Stimulated activated naive CD4-positive, alpha-beta T cell treated with Interleukin-2 at 50 U/mL for 16 hours (primary cell): ENCODE measurements around the gene RPRM.
"Not testable (repeated sequence)": the region's sequence is repeated elsewhere in the genome, so short reads cannot be mapped to it uniquely, and the experiment has no call there.

ENCODE experiments used
- DNase-seq: peaks from one replicate; lab custom pipeline; 2025; lab: John Stamatoyannopoulos, UW

Gene RPRM

GRCh38 chr2:153478289-153479261 is at the start of gene RPRM:
RPRM (minus strand) TSS chr2:153478762; CDS start chr2:153478565, 197 bp downstream.
- DNase-seq: peak; percentile 57

GRCh38 chr2:153519257-153519875 is 40.8 kb upstream of the RPRM start:
- peak; percentile 26 for DNase-seq

GRCh38 chr2:153512331-153512730 is 33.8 kb upstream of the RPRM start:
- DNase-seq: no peak

DNA sequence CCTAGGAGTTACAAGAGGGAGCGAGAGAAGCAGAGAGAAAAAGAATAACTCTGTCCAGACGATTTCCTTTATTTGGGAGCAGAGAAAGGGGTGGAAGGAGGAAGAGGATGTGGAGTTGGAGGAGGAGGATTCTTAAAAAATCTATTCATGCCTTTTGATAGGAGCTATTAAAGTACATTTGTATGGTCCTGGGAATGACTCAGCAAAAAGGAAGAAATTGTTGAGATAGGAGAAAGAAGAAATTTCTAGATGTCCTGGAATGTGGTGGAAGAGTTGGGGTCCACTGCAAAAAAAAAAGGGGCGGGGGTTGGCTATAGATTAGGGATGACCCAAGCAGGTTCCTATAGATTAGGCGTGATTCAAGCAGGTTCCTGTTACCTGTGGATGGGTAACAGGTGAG is 32.4 kb upstream of the RPRM start:
- no peak for DNase-seq

DNA sequence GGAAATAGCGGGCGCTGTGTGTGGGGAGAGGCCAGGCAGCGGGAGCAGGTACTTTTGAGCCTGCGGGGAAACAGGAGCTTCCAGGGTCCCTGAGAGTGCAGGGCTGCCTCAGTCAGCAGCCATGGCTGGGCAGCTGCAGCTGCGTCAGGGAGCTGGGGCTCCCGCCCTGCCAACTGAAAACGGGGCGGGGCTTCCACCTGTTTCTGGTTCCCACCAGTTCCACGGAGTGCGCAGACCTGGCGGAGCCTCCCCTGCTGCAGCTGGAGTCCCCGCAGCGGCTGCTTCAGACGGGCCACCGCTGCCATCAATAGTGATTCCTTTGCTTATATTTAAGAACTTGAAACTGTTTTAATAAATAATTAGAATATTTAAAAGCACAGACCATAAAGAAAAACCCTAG is 30.6 kb upstream of the RPRM start:
- DNase-seq: no peak

GRCh38 chr2:153506499-153506898 is 27.9 kb upstream of the RPRM start:
- not testable (repeated sequence) for DNase-seq

GRCh38 chr2:153499439-153499838 is 20.9 kb upstream of the RPRM start:
- DNase-seq: no peak

- no peak for DNase-seq
These were observed 19.5 kb upstream of the RPRM start for GRCh38 chr2:153497938-153498629.

GRCh38 chr2:153495725-153496124 is 17.2 kb upstream of the RPRM start:
- no peak for DNase-seq

DNA sequence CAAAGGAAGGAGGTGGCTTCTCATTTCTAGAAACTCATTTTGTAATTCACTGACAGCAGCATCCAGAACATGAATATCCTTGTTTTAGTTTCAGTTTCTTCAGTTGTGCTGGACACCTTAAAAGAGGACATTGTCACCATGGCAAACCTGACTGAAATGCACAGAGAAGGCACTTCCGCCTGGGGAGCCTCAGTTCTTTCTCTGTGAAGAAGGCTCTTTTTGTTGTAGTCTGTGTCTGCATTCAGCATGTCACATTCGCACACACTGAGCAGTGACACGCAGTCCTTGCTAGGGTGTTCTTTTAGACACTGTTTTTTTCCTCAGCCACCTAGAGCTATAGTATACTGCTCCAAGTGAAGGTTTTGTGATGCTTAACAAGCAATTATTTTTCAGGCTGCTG is 9.5 kb upstream of the RPRM start:
- no peak for DNase-seq

DNA sequence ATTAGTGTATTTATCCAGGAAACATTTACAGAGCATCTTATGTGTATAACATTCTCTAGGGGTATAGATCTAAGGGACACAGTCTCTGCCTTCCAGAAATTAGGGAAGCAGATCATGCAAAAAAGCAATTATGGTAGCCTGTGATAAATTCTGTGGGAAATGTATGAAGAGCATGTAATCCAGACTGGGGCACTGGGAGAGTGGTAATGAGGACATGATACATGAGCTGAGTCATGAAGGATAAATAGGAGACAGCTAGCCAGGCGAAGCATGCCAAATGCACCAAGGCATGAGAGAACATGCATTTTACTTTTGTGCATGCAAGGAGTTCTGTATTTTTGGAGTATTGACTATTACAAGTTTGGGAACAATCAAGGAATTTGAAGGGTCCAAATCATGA is 8.9 kb upstream of the RPRM start:
- DNase-seq: no peak

DNA sequence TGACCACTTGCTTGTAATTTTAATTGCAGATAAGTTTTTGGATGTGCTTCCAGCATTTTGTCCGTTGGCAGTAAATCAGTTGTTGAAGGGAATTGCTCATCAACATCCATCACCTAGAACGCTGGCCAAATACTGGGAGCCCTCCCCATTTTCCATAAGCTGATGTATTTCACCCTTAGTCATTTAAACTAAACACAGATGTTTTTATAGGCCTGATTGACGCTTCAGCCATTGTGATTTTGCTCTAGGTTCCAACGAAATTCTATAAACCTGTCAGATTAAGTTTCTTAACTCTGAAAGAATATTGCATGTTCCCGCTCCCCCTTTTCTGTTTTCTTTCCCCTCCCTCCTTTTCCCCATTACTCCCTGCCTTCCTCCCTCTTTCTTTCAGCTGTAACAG is 1.0 kb upstream of the RPRM start:
- no peak for DNase-seq

DNA sequence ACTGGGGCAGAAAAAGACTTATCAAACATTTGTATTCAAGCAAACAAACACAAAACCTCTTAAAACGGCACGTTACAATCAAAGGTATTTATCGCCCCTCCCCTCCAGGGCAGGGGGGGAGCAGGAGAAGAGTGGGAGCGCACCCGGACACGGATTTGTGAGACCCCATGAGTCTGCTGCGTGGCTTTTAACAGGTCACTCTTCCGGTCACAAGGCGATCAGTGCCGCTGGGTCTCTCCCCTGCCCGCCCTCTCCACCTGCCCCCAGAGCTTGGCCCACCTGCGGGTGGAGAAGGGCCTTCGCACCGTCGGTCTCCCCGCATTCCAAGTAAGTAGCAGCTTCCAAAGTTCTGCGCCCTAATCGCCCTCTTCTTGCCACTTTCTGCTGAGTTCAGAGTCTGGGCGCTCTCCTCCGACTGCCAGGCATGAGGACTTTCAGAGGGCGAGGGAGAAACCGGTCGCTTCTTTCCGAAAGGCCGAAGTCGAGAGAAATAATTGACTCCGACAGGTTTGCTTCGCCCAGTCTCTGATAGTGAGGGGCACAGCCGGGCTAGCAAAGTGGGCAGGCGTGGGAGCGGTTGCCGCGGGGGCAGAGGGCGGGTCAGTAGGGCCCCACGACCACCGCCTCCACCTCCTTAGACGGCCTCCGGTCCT is 800 bp downstream of the RPRM start:
- no peak for DNase-seq

GRCh38 chr2:153476816-153477635 is 1.5 kb downstream of the RPRM start:
- DNase-seq: no peak

- DNase-seq: no peak
These were observed 2.1 kb downstream of the RPRM start for GRCh38 chr2:153476491-153476815.

GRCh38 chr2:153474876-153475435 is 3.6 kb downstream of the RPRM start:
- DNase-seq: no peak

GRCh38 chr2:153474407-153474806 is 4.2 kb downstream of the RPRM start:
- no peak for DNase-seq

DNA sequence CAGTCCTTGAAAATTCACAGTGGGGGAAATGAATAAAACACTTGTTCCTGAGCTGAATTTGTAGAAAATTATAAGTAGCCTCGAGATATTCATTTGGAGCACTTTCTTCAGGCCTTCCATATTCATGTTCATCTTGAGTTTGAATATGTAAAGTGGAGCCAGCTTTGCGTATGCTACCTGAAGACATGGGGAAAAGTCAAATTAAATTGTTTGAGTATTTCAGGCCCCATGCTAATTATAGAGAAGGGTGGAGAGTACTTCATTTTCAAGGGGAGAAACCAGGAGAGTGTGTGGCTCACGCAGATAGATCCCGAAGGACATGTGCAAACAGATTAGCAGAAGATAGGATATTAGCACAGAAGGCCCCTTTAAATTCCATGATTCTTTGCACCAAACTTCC is 7.7 kb downstream of the RPRM start:
- DNase-seq: no peak

GRCh38 chr2:153464395-153464794 is 14.2 kb downstream of the RPRM start:
- no peak for DNase-seq

GRCh38 chr2:153462338-153462859 is 16.2 kb downstream of the RPRM start:
- DNase-seq: no peak

- DNase-seq: no peak
These were observed 17.1 kb downstream of the RPRM start for GRCh38 chr2:153461453-153461852.
